Motor neuron (in vitro differentiated cells): ENCODE data around the gene STXBP4. TPM values are rescaled to one million over a fixed set of nuclear protein-coding genes. Genes with fewer than 3 reads are reported as not detected.
A peak's percentile ranks its signal among the peaks of the same experiment; 100 is the strongest.

Experiments
- ATAC-seq, 8 experiments: fragments of 200-7000 bp; cut with Tn5 transposase; replicated peaks in 6 of 8; 2 replicates each; pipeline ENCODE4 v1.8.0; 2021; ENCODE audit warnings: mild to moderate bottlenecking in 8 of 8, moderate library complexity in 8 of 8
- H3K27ac ChIP-seq, 2 donors: fragments of 250-450 bp; sonication (Bioruptor Pico); 2 replicates each; pipeline ENCODE4 v1.9.0; 2021; ENCODE audit warnings: antibody characterized with exemption in 2 of 2, mild to moderate bottlenecking in 2 of 2, moderate library complexity in 1 of 2
- H3K4me1 ChIP-seq, 2 donors: fragments of 250-450 bp; sonication (Bioruptor Pico); replicated peaks in 1 of 2; 2 replicates each; pipeline ENCODE4 v1.6.1; 2021; ENCODE audit warnings: antibody characterized with exemption in 2 of 2, mild to moderate bottlenecking in 2 of 2, moderate library complexity in 1 of 2
- H3K4me3 ChIP-seq, 5 donors: fragments of 250-450 bp; sonication (Bioruptor Pico); 2 replicates each; pipeline ENCODE4 v1.9.0; 2021; ENCODE audit warnings: antibody characterized with exemption in 5 of 5, mild to moderate bottlenecking in 5 of 5, moderate library complexity in 4 of 5
- WGBS, 10 experiments: fragments of 450-650 bp; shearing (Covaris generic); methylation state at CpG; one replicate each; pipeline ENCODE4 v1.0.0; 2022; 5-methylcytosine and 5-hydroxymethylcytosine counted together
- in situ Hi-C, 9 experiments: fragments of 400-800 bp; cut with MboI; loops; one replicate each; pipeline ENCODE4 v1.15.0; 2021; ENCODE audit warnings: low sequenced_read_pairs in 9 of 9, low pct_unique_long_range_greater_than_20kb in 2 of 9; ENCODE audit not compliant: unreplicated experiment in 9 of 9
- total RNA-seq, 8 experiments: library from RNA; unstranded; fragments of 300-600 nt; gene quantifications; 2 replicates each; pipeline versions ENCODE4 v1.2.3 to v1.2.4, GENCODE V29; 2022

The STXBP4 gene, protein sequence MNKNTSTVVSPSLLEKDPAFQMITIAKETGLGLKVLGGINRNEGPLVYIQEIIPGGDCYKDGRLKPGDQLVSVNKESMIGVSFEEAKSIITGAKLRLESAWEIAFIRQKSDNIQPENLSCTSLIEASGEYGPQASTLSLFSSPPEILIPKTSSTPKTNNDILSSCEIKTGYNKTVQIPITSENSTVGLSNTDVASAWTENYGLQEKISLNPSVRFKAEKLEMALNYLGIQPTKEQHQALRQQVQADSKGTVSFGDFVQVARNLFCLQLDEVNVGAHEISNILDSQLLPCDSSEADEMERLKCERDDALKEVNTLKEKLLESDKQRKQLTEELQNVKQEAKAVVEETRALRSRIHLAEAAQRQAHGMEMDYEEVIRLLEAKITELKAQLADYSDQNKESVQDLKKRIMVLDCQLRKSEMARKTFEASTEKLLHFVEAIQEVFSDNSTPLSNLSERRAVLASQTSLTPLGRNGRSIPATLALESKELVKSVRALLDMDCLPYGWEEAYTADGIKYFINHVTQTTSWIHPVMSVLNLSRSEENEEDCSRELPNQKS
- 10 to 100 TPM in 7 of 8 experiments, 1 to 10 TPM in 1; 9.3 to 37.2 (median 15.7) TPM for total RNA-seq

DNA sequence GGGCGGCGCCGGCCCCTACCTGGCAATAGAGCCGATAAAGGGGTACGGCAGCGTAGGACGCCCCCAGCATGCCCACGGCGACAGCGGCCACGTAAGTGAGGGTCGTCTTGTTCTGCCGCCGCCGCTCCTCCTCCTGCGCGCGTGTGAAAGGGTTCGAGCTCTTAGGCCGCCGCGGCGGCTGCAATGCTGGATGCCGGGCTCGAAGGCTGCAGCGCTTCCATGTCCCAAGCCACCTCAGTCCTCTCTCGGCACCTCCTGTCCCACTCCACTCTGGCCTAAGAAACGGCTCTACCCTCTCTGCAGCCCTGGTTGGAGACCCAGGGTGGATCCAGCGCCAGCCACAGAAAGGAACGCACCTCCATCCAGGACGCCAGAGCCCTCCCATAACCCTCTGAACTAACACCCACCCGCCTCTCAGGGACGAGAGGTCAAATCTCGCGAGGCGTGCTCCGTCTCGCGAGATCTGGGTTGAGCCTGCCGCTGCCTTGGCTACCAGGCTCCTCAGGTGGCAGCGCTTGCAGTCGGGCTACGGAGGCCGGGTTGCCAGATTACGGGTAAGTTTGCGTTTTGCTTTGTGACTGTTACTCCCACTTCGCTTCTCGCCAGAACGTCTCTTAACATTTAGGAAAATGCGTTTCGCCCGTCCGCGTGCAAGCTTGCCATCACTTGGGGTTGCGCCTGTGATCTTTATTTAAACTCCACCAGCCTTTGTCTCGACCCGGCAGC is at the start of gene STXBP4, which contains the start of gene COX11:
STXBP4 (plus strand) TSS at position 504 of the 726 bp plus-strand sequence. CDS start 17,455 bp downstream, outside the sequence.
COX11 (minus strand) TSS at position 393 of the 726 bp plus-strand sequence; CDS start at position 385, 8 bp downstream.
- 0 to 1% (median 0%) methylated on average over 4 to 17 of the region's 57 CpGs; no CpG with 5 or more reads in 5 of the 10 experiments for WGBS, 10 experiments
- H3K4me3 ChIP-seq: peak within 1 kb of the TSS; percentile 57 to 89 (median 73)
- peak within 1 kb of the TSS; percentile 86 to 88 for H3K27ac ChIP-seq
- in situ Hi-C loops: no loop called here
- peaks cover 18 to 21% of the 10 kb centered on the region in 2 donors for H3K4me1 ChIP-seq
- peak; percentile 92 to 99 (median 98) for ATAC-seq

DNA sequence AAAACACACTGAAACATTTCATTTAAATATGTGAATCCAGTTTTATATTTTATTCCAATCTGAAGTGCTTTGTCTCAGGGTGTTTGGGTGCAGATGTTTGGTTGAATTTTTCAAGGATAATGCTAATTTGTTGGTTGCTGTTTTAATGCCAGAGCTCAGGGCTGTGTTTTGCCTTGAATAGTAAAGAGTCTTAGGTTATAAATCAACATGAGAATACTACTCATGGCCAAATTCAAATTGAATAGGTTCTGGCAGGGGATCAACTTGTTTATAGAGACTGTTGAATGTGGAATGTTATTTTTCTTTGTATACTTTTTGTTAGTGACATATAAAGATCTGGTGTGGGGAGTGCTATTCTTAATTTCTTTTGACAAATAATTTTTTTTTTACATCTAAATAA is 49.1 kb upstream of the STXBP4 start:
- in situ Hi-C loops: no loop called here
- Histone ChIP-seq H3K27ac (no peak overlapping the region), H3K4me3 (no peak overlapping the region), H3K4me1 (no peaks in the 10 kb centered on the region)
- ATAC-seq: peak in 3 of 8 experiments; percentile 82 to 96 (median 91)

DNA sequence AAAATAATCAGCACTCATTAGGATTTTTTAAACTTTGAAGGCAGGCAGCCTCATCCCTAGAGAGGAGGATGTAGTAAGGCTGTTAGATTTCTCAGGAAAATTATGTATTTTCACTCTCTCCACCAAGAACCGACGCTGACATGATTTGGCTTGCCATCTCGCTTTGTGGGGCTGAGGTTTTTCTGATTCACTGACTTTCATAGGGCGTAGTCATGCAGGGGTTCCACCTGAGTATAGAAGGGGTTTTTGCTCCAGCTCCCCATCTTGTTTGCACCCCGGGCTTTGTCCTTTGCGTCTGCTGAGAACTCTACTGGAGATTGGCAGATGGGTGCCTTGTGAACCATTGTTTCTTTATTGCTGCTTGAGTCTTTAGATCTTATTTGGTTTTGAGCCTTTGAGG is 47.7 kb upstream of the STXBP4 start:
- 81 to 100% (median 98%) methylated on average over 2 to 5 of the region's 6 CpGs; no CpG with 5 or more reads in 4 of the 10 experiments for WGBS, 10 experiments
- H3K27ac ChIP-seq: no peak overlapping the region
- in situ Hi-C loops: no loop called here
- no peaks in the 10 kb centered on the region for H3K4me1 ChIP-seq
- no peak for ATAC-seq
- H3K4me3 ChIP-seq: no peak overlapping the region

DNA sequence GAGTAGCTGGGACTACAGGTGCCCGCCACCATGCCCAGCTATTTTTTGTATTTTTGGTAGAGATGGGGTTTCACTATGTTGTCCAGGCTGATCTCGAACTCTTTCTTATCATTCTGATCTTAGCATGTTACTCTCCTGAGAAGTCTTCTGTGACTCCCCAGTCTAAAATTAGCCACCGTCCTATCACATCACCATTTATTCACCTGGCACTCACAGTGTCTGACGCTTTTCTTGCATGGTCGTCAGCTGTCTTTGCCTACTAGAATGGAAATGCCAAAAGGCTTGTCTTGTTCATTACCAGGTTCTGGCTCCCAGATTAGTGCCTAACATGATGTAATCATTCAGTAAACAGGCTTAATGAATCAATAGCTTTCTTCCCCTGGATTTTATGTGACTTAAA is 44.2 kb upstream of the STXBP4 start:
- Histone ChIP-seq H3K4me3 (no peak overlapping the region), H3K4me1 (no peaks in the 10 kb centered on the region), H3K27ac (no peak overlapping the region)
- in situ Hi-C loops: no loop called here
- WGBS, 10 experiments: 85 to 100% (median 99%) methylated on average over 2 to 5 of the region's 5 CpGs
- ATAC-seq: no peak

DNA sequence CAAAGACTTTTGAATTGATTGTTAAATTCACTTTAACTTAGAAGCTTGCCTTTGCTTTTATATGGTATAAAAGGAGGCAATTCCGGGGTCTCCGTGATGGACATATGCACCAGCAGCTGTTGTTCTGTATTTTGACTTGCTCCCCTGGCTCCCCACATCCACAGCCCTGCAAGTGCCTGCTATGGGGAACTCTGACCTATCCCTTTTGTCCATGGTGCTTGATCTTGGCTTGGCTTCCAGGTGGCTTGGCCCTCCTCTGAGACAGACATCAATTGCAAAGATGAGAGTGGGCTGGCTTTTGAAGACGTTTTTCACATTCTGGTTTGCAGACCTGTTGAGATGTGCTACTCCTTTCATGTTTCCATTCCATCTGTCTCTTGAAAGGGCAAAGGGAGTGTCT is 41.0 kb upstream of the STXBP4 start:
- no peak for ATAC-seq
- Histone ChIP-seq H3K27ac (no peak overlapping the region), H3K4me1 (no peaks in the 10 kb centered on the region), H3K4me3 (no peak overlapping the region)
- in situ Hi-C loops: no loop called here
- WGBS, 10 experiments: 40 to 92% (median 65%) methylated on average over 1 to 3 of the region's 3 CpGs; no CpG with 5 or more reads in 4 of the 10 experiments

DNA sequence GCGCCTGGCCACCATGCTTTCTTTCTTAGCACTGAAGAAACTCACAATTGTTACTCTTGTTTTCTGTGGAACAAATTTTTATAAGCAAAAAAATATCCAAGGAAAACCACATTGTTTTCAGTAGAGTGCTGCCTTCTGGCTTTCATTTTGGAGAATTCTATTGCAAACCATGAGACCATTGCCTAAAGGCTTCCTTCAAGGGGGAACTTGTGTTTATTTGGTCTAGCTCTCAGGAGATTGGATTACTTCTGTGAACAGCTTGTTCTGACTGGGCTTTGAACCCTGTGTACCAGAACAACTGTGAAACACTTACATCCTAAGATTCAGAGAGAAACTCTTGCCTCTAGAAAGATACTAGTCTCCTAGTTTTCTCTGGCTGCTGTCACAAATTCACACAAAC is 35.9 kb upstream of the STXBP4 start:
- in situ Hi-C loops: no loop called here
- Histone ChIP-seq H3K4me1 (no peaks in the 10 kb centered on the region), H3K4me3 (no peak overlapping the region), H3K27ac (no peak overlapping the region)
- WGBS, 10 experiments: 80 to 100% methylated on average over 1 of the region's 1 CpG; no CpG with 5 or more reads in 8 of the 10 experiments
- ATAC-seq: no peak

DNA sequence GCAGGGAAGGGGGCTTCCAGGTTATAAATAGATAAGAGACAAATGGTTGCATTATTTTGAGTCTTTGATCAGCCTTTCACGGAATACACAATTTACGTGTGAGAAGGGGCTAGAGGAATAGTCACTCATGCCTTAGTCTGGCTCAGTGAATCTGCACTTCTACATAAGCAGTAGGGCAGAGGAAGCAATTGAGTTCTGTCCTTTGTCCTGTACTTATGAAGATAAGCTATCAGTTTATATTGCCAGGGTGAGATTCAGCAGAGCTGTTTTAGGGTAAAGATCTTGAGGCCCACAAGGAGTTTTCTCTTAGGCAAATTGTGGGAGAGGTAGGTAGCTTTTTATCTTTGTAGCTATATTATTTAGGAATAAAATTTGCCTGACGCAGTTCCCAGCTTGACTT is 34.6 kb upstream of the STXBP4 start:
- ATAC-seq: no peak
- no peak overlapping the region for H3K27ac ChIP-seq
- WGBS, 10 experiments: 85 to 100% (median 93%) methylated on average over 1 to 3 of the region's 3 CpGs; no CpG with 5 or more reads in 1 of the 10 experiments
- in situ Hi-C loops: no loop called here
- H3K4me1 ChIP-seq: no peaks in the 10 kb centered on the region
- no peak overlapping the region for H3K4me3 ChIP-seq

DNA sequence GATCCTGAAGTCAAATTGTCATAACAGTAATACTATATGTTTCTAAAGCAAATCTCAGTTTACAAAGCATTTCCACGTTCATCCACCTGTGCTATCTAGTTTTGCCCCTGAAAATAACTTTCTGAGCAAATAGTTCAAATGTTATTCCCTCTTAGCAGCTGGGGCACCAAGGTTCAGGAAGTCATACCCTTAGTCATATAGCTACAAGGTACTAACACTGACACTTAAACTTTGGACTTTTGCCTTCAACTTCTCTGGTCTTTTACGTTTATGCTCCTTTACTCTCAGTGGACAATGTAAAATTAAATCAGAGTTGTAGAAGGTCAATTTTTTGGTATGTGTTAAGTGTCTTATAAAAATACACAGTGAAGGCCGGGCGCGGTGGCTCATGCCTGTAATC is 33.1 kb upstream of the STXBP4 start:
- ATAC-seq: no peak
- in situ Hi-C loops: no loop called here
- 71 to 100% (median 91%) methylated on average over 1 to 5 of the region's 5 CpGs; no CpG with 5 or more reads in 4 of the 10 experiments for WGBS, 10 experiments
- Histone ChIP-seq H3K4me1 (no peaks in the 10 kb centered on the region), H3K4me3 (no peak overlapping the region), H3K27ac (no peak overlapping the region)

DNA sequence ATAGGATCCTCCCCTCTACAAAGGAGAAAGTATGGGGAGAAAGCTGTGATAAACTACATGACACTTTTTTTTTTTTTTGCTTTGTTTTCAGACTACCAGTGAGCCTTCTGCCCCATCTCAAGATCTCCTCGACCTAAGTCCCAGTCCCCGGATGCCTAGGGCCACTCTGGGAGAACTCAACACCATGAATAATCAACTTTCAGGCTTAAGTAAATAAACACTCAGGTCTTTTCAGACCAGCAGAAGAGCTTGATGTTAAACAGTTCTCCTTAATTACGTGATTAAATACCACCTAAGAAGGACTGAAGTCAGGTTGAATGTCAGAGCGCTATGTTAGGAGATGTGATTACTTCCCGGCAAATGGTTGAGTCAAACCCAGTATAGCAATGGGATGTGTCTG is 31.5 kb upstream of the STXBP4 start:
- ATAC-seq: no peak
- H3K4me3 ChIP-seq: no peak overlapping the region
- in situ Hi-C loops: no loop called here
- 49 to 95% (median 86%) methylated on average over 2 to 5 of the region's 5 CpGs; no CpG with 5 or more reads in 1 of the 10 experiments for WGBS, 10 experiments
- H3K27ac ChIP-seq: no peak overlapping the region
- no peaks in the 10 kb centered on the region for H3K4me1 ChIP-seq

DNA sequence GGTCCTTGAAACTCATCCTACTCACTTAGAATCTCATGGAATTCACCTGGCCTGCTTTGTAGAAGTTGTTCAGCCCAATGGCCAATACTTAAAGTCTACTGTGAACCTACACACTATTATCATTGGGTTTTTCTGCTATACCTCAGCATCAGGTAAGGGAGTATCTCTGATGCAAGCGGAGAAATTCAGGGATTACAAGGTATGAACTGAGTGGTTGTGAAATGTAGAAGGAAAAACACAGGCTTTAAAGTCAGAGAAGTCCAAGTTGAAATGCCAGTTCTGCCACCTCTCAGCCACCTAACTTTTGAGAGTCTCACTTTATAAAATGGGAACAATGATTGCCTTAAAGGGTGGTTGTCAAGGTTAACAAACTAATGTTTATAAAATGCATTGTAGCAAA is 31.1 kb upstream of the STXBP4 start:
- in situ Hi-C loops: no loop called here
- H3K4me1 ChIP-seq: no peaks in the 10 kb centered on the region
- no peak overlapping the region for H3K27ac ChIP-seq
- whole genome bisulfite sequencing, 10 experiments: 89 to 100% (median 100%) methylated on average over 1 of the region's 1 CpG; no CpG with 5 or more reads in 4 of the 10 experiments
- ATAC-seq: no peak
- H3K4me3 ChIP-seq: no peak overlapping the region

DNA sequence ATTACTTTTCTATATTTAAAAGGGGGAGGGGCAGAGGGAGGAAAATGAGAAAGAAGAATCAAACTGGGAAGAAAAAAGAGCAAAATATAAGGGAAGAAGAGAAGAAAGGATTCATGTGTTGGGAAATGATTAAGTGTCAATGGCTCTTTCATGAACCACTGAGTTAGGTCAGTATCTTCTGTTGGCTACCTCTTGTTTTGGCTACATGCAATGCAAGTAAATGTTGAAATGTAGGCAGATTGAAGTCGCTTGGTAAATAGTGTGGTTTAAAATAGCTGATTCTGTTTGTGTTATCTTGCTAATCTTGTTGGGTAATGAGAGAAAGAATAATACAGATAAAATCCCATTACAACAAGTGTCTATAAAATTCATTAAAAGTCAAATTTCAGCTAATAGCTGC is 27.3 kb upstream of the STXBP4 start:
- no peaks in the 10 kb centered on the region for H3K4me1 ChIP-seq
- WGBS, 10 experiments: 46 to 100% (median 95%) methylated on average over 1 of the region's 1 CpG; no CpG with 5 or more reads in 2 of the 10 experiments
- in situ Hi-C loops: no loop called here
- no peak overlapping the region for H3K27ac ChIP-seq
- no peak for ATAC-seq
- no peak overlapping the region for H3K4me3 ChIP-seq

DNA sequence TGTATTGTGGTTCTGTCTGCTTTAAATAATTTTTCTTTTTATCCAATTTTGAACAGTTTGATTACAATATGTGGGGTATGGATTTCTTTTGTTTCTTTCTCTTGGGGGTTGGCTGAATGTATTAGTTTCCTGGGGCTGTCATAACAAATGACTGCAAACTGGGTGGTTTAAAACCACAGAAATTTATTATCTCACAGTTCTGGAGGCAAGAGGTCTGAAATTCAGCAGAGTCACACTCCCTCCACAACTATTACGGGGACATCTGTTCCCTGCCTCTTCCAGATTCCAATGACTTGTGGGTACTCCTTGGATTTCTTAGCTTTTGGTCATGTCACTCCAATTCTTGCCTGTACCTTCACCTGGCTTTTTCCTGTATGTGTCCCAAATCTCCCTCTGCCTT is 23.8 kb upstream of the STXBP4 start:
- in situ Hi-C loops: no loop called here
- peak in 1 of 8 experiments; percentile 48 for ATAC-seq
- no peak overlapping the region for H3K27ac ChIP-seq
- no peak overlapping the region for H3K4me3 ChIP-seq
- H3K4me1 ChIP-seq: no peaks in the 10 kb centered on the region
- whole genome bisulfite sequencing, 10 experiments: 43 to 100% (median 93%) methylated on average over 1 of the region's 1 CpG; no CpG with 5 or more reads in 4 of the 10 experiments

DNA sequence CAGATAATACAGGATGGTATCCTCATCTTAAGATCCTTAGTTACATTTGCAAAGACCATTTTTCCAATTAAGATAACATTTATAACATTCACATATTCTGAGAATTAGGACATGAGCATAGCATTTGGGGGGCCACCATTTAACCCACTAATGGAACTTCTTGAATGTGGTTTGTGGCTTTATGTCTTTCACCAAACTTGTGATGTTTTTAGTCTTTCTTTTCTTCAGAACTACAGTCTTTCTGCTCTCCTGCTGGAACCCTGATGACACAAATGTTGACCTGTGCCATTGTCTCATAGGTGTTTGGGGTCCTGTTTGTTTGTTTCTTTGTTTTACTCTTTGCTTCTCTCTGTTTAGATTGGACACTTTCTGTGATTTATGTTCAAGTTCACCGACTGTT is 23.3 kb upstream of the STXBP4 start:
- H3K4me1 ChIP-seq: no peaks in the 10 kb centered on the region
- no peak for ATAC-seq
- WGBS, 10 experiments: 0 to 100% (median 50%) methylated on average over 1 of the region's 1 CpG; no CpG with 5 or more reads in 1 of the 10 experiments
- no peak overlapping the region for H3K4me3 ChIP-seq
- H3K27ac ChIP-seq: no peak overlapping the region
- in situ Hi-C loops: no loop called here
